Colonic mucosa (tissue), 4 donors: Measurements from ENCODE around the gene SPON1. TPM values are rescaled to one million over a fixed set of nuclear protein-coding genes. Genes with fewer than 3 reads are reported as not detected.
"Not testable (repeated sequence)": the region's sequence is repeated elsewhere in the genome, so short reads cannot be mapped to it uniquely, and the experiment has no call there.

Experiments used
- DNase-seq: peaks from one replicate; pipeline ENCODE4 v3.0.0-alpha.2; 2020
- H3K27ac ChIP-seq: fragments of 200-600 bp; one replicate; pipeline ENCODE4 v1.8.0; 2021
- H3K27me3 ChIP-seq: fragments of 200-600 bp; one replicate; pipeline ENCODE4 v1.8.0; 2021
- H3K36me3 ChIP-seq: fragments of 200-600 bp; one replicate; pipeline ENCODE4 v1.8.0; 2021
- H3K4me1 ChIP-seq: fragments of 200-600 bp; one replicate; pipeline ENCODE4 v1.8.0; 2021; ENCODE audit warnings: mild to moderate bottlenecking
- H3K4me3 ChIP-seq: fragments of 200-600 bp; one replicate; pipeline ENCODE4 v1.8.0; 2021
- H3K9ac ChIP-seq, 2 donors: one replicate each; pipeline ENCODE4 v1.7.0; 2013; ENCODE audit warnings: control low read depth in 2 of 2, low read depth in 2 of 2, low read length in 2 of 2
- H3K9me3 ChIP-seq: fragments of 200-600 bp; one replicate; pipeline ENCODE4 v1.8.0; 2021
- intact Hi-C: fragments of 100-400 bp; cut with DNase I; formaldehyde crosslinking; loops from one replicate; pipeline ENCODE4 v1.14.1; 2022
- total RNA-seq, 2 donors: library from RNA; stranded (reverse); fragmentation: NEBNext Ultra II Directional in 1 of 2; extraction: Animal tissue kit (Norgen Biotek cat#: 25700) in 1 of 2; gene quantifications; one replicate each; pipeline ENCODE4 v1.2.1, GENCODE V29; 2021
- TF ChIP-seq, protein P1 (sequence below): fragments of 200-600 bp; IDR thresholded peaks from one replicate; pipeline ENCODE4 v1.8.0; 2022; ENCODE audit warnings: antibody characterized with exemption, mild to moderate bottlenecking
- donor health status: healthy.
- donor health status: DM: no; HTN: no; CAD: no.
- donor health status: DM: no; HTN: no; CAD: no.

SPON1 gene
- total RNA-seq, 2 donors from 2014 or later = 91.4 to 93.9 TPM

DNA sequence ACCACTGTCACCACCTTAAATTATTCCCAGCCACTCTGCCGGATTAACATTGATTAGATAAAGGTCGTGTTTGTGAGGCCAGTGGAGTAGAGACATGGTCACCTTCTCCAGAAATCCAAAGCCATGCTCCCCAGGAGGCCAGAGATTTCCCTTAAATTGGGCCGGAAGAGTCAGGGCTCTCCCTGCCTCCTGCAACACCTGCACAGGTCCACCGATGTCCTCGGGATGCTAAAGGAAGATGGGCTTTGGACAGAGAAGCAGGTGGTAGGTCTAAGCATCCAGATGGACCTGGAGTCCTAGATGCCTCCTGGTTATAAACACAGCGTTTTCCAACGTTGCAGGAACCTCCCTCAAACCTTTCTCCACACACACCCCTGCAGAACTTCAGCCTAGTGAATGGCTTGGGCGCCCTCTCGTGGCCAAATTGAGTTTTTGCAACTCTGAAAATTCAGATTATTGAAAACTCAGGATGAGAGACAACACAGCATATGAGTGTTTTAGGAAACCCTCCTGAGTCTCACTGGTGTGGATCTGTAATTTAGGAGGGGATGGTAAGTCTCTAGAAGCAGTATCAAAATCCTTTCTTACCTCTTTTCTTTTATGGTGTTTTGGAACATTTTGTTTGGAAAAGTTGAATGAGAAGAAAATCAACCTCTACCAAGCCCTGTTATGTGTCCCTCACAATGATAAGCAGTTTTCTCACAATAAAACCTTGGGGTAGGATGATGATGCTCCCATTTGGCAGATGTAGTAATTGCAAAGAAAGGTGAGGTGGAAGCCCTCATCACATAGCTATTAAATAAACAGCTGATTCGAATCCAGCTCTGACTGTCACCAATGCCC is 286.8 kb downstream of the SPON1 start:
- no peak overlapping the region for H3K4me3 ChIP-seq
- H3K9ac ChIP-seq = no peak overlapping the region
- no peaks in the 10 kb centered on the region for H3K36me3 ChIP-seq
- no peaks in the 10 kb centered on the region for H3K4me1 ChIP-seq
- no peaks in the 10 kb centered on the region for H3K9me3 ChIP-seq
- DNase-seq = peak; percentile 68
- intact Hi-C loops = loop anchor here (2.0 to 5.0 kb wide), 2 partner anchors 293 to 477 kb away; no protein-coding TSS in a partner anchor
- TF ChIP-seq, protein P1, sequence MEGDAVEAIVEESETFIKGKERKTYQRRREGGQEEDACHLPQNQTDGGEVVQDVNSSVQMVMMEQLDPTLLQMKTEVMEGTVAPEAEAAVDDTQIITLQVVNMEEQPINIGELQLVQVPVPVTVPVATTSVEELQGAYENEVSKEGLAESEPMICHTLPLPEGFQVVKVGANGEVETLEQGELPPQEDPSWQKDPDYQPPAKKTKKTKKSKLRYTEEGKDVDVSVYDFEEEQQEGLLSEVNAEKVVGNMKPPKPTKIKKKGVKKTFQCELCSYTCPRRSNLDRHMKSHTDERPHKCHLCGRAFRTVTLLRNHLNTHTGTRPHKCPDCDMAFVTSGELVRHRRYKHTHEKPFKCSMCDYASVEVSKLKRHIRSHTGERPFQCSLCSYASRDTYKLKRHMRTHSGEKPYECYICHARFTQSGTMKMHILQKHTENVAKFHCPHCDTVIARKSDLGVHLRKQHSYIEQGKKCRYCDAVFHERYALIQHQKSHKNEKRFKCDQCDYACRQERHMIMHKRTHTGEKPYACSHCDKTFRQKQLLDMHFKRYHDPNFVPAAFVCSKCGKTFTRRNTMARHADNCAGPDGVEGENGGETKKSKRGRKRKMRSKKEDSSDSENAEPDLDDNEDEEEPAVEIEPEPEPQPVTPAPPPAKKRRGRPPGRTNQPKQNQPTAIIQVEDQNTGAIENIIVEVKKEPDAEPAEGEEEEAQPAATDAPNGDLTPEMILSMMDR = peak; percentile 91
- H3K27ac ChIP-seq = no peak overlapping the region
- no peaks in the 10 kb centered on the region for H3K27me3 ChIP-seq

DNA sequence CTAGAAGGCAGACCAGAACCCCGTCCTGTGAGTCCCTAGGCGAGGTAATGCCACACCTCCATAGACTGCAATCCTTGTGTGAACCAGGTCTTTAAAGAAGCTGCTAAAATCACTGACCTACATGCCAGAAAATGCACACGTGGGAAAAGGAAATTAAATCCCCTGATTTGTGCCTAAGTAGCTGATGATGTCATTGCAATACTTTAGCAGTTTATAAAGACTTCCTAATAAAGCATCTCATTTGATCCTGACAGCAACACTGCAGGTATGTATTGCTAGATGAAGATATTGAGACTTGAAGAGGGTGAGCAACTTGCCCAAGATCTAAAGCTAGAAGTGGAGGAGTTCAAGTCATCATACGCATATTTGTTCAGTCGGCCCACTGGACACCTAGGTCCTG is 289.2 kb downstream of the SPON1 start:
- no peaks in the 10 kb centered on the region for H3K9me3 ChIP-seq
- intact Hi-C loops = no loop called here
- no peak for DNase-seq
- H3K27ac ChIP-seq = no peak overlapping the region
- H3K36me3 ChIP-seq = no peaks in the 10 kb centered on the region
- H3K9ac ChIP-seq = no peak overlapping the region
- no peak overlapping the region for H3K4me3 ChIP-seq
- H3K4me1 ChIP-seq = no peaks in the 10 kb centered on the region
- no peaks in the 10 kb centered on the region for H3K27me3 ChIP-seq
- TF ChIP-seq, protein P1 = no peak

DNA sequence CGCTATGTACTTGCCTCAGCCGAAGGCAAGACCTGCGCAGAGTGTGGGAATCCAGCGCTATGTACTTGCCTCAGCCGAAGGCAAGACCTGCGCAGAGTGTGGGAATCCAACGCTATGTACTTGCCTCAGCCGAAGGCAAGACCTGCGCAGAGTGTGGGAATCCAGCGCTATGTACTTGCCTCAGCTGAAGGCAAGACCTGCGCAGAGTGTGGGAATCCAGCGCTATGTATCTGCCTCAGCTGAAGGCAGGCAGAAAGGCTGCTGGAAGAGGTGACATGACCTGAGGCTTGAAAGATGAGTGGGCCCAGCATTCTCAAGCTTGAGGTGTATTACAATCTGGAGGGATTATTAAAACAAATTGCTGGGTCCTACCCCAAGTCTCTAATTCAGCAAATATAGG is 290.0 kb downstream of the SPON1 start:
- H3K36me3 ChIP-seq, intact Hi-C loops, H3K9ac ChIP-seq, H3K27me3 ChIP-seq, H3K4me3 ChIP-seq, H3K9me3 ChIP-seq, H3K4me1 ChIP-seq, DNase-seq, H3K27ac ChIP-seq: not testable (repeated sequence)

DNA sequence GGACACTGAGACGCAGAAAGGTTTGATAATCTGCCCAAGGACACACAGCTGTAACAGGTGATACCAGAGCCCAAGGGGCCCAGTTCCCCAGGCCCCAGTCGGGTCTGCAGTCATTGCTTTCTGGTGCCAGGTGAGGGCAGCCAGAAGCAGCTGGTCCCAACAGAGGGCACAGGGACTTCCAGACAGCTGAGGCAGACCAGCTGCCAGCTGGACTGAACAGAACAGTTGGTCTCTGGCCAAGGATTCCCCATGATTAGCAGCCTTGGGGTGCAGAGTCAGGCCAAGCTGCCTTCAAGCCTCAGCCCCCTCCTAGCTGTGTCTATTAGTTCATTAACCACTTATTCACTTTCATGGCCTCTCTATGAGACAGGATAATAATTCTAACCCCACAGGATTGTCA is 290.9 kb downstream of the SPON1 start:
- Histone ChIP-seq H3K4me3 (no peak overlapping the region), H3K9me3 (no peaks in the 10 kb centered on the region), H3K36me3 (no peaks in the 10 kb centered on the region), H3K27me3 (no peaks in the 10 kb centered on the region), H3K27ac (no peak overlapping the region), H3K9ac (no peak overlapping the region), H3K4me1 (peaks cover 3% of the 10 kb centered on the region)
- intact Hi-C loops = no loop called here
- no peak for DNase-seq
- TF ChIP-seq, protein P1 = no peak

DNA sequence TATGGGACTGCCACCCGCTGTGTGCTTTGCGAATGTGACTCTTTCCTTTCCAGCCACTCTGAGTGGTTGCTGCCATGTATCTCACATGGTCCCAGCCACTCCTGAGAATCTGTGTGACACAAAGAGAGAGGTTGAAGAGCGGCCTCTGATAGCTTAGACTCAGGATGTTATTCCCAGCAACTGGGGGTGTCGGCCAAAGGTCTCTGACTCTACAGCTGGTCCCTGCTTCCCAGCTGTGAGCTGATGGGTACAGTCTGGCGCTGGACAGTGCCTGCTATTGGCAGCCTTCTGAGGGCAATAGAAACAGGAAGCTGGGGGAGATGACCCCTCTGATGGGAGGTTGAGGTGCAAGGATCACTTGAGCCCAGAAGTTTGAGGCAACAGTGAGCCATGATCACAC is 291.3 kb downstream of the SPON1 start:
- TF ChIP-seq, protein P1 = no peak
- intact Hi-C loops = no loop called here
- DNase-seq = no peak
- Histone ChIP-seq H3K27ac (no peak overlapping the region), H3K4me3 (no peak overlapping the region), H3K9ac (no peak overlapping the region), H3K9me3 (no peaks in the 10 kb centered on the region), H3K36me3 (no peaks in the 10 kb centered on the region), H3K4me1 (peaks cover 6% of the 10 kb centered on the region), H3K27me3 (no peaks in the 10 kb centered on the region)

DNA sequence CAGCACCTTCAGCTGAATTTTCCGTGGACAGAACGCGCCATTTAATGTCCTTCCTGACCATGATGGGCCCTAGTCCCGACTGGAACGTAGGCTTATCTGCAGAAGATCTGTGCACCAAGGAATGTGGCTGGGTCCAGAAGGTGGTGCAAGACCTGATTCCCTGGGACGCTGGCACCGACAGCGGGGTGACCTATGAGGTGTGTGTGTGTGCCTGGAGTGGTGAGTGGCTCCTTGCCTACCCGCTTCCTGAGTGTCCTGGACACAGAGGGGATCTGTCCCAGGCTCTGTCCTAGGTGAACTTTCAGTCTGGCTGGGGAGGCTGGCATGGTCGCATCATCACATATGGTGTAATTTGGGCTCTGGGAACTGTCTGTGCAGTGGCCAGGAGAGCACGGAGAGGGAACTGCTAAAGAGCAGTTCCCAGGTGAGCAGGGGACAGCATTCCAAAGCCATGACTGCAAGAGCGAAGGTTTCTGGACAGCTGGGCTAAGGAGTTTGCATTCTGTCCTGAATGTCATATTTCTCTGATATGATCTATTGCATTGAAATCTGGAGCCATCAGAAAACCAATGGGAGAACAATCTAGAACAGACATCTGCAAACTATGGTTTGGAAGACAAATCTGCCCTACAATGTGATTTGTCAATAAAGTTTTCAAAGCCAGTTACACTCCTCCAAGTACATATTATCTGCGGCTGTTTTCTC is 292.2 kb downstream of the SPON1 start:
- no peak for DNase-seq
- H3K27ac ChIP-seq = no peak overlapping the region
- no peak overlapping the region for H3K4me3 ChIP-seq
- no peaks in the 10 kb centered on the region for H3K36me3 ChIP-seq
- H3K9me3 ChIP-seq = no peaks in the 10 kb centered on the region
- peaks cover 6% of the 10 kb centered on the region for H3K4me1 ChIP-seq
- no peaks in the 10 kb centered on the region for H3K27me3 ChIP-seq
- H3K9ac ChIP-seq = no peak overlapping the region
- TF ChIP-seq, protein P1 = no peak
- intact Hi-C loops = no loop called here
